HG02763 (cell line): ENCODE data around the gene MAP3K7.
A peak's percentile ranks its signal among the peaks of the same experiment; 100 is the strongest.
"Not testable (repeated sequence)": the region's sequence is repeated elsewhere in the genome, so short reads cannot be mapped to it uniquely, and the experiment has no call there.

Experiments used
- ATAC-seq: cut with Tn5 transposase; IDR thresholded peaks from one replicate; pipeline ENCODE4 v1.9.1; 2021; ENCODE audit warnings: mild to moderate bottlenecking, moderate library complexity; ENCODE audit not compliant: unreplicated experiment

MAP3K7 gene

DNA sequence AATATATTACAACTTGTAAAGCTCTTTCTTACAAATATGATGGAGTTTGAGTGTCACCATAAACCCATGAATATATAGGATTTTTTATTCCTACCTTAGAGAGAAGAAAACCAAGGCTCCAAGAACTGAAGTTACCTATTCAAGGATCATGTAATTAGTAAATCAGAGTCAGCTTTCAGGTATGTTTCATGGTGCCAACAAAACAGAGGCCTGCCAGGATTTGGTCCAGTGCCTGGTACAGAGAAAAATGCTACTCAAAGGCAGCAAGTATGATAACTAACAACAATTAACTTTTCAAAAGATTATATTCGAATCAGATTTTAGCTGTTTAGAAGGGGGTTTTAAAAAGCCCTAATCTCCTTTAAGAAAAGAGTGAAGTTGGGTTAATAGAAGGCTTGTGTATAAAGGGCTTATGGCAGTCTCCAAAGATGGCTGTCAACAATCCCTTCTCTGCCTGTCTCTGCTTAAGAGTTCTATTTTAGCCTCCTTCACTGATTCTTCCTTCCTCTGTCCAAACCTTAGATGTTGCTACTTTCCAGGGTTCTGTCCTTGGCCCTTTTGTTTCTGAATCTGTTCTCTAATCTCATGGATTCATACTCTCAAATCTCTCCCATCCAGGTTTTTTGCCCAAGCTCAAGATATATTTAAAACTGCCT lies 7.8 kb downstream of the MAP3K7 start:
- ATAC-seq: no peak

- no peak for ATAC-seq
These were observed 11.6 kb downstream of the MAP3K7 start for GRCh38 chr6:90575267-90575666.

DNA sequence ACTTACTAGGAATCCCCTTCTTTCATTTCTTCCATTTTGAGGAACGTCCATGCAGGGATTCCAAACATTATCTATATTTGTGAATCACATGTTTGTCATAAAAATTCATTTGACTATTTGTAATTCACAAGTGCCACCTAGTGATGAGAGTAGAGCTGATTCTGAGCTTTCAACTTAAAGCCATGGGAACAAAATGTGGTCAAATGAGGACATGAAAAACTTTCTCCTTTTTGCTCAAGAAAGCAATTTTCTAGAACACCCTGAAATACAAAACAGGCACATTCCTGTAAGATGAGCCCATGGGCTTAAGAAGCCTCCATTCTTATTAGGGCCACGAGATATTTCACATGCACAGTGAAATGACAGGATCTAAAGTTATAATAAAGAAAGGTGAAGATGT lies 12.3 kb downstream of the MAP3K7 start:
- no peak for ATAC-seq

- no peak for ATAC-seq
These were observed 13.2 kb downstream of the MAP3K7 start for GRCh38 chr6:90573624-90574023.

GRCh38 chr6:90572856-90573255 lies 14.0 kb downstream of the MAP3K7 start:
- no peak for ATAC-seq

- ATAC-seq: no peak
These were observed 17.6 kb downstream of the MAP3K7 start for GRCh38 chr6:90569223-90569622.

DNA sequence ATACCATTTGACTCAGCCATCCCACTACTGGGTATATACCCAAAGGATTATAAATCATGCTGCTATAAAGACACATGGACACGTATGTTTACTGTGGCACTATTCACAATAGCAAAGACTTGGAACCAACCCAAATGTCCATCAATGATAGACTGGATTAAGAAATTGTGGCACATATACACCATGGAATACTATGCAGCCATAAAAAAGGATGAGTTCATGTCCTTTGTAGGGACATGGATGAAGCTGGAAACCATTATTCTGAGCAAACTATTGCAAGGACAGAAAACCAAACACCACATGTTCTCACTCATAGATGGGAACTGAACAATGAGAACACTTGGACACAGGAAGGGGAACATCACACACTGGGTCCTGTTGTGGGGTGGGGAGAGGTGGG lies 19.2 kb downstream of the MAP3K7 start:
- ATAC-seq: not testable (repeated sequence)

DNA sequence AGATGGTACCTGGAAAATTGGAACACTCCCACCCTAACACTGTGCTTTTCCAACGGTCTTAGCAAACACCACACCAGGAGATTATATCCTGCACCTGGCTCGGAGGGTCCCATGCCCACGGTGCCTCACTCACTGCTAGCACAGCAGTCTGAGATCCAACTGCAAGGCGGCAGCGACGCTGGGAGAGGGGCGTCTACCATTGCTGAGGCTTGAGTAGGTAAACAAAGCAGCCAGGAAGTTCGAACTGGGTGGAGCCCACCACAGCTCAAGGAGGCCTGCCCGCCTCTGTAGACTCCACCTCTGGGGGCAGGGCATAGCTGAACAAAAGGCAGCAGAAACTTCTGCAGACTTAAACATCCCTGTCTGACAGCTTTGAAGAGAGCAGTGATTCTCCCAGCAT lies 24.5 kb downstream of the MAP3K7 start:
- not testable (repeated sequence) for ATAC-seq

DNA sequence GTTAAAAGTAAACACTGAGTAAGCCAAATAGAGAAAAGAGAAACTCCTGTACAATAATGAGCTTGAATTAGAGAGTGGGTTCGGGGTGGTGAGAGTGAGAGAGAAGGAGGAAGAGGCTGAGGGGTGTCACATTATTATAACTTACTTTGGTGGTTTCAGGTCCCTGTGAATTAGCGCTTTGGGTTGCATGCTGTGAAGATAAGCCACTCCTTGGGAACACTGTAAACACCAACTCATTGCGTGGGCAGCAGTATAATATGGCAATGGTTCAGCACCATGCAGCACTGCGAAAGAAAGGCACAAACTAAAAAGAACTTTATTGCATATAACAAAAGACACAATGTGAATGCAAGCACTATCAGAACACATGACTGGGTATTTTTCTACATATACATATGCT lies 26.9 kb downstream of the MAP3K7 start:
- ATAC-seq: no peak

- no peak for ATAC-seq
These were observed 29.9 kb downstream of the MAP3K7 start for GRCh38 chr6:90557006-90557405.

GRCh38 chr6:90547991-90548390 lies 38.9 kb downstream of the MAP3K7 start:
- ATAC-seq: no peak

DNA sequence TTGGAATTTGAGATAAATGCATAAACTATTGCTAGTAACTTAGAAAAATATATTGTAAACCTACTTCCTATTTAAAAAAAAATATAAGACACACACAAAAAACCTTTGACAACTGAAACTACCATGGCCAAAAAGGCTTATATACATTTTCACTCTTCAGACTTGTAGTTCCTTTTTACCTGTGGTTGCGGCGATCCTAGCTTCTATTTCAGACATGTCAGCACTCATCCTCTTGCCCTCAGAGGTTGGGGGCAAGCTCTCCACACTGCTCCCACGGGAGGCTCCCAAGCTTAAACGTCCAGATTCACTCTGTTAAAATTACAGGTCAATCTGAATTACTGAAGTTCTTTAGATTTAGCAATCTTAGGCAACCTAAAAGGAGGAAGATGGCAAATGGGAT lies 39.8 kb downstream of the MAP3K7 start:
- ATAC-seq: no peak

DNA sequence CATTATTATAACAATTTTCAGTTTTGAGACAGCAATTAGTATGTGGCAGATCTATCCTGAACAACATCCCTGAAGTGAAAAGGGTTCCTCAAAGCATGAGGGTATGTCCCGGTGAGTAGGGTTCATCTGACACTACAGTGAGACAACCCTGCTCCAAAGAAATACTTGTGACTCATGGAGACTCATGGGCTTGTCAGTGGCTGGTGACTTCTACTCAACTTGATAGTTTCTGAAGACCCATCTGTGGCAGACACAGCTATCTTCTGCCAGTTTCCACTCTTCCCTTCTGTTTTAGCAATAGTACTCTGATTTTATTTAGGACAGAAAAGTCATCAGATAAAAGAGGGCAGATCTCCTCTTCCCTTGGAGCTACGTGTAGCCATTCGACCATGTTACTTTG lies 41.4 kb downstream of the MAP3K7 start:
- ATAC-seq: no peak

GRCh38 chr6:90544741-90545140 lies 42.1 kb downstream of the MAP3K7 start:
- ATAC-seq: no peak

GRCh38 chr6:90544081-90544480 lies 42.8 kb downstream of the MAP3K7 start:
- no peak for ATAC-seq

DNA sequence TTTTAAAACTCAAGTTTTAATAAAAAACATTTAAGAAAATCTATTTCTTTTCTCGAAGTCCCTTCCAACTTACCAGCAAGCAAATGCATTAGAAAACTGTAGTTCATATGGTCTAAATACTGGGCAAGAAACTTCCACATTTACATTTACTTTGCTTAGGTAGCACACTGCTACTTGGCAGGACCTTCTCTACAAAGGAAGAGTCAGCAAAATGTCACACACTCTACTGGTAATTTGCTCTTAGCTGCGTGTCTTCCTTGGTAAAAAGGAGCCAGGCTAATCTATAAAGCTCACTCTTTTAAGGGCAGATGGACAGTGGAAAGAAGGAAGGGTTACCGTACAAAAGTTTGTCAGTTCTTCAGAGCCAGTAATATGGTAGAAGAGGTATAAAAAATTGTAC lies 45.7 kb downstream of the MAP3K7 start:
- no peak for ATAC-seq

- ATAC-seq: no peak
These were observed 48.4 kb downstream of the MAP3K7 start for GRCh38 chr6:90538278-90539046.

DNA sequence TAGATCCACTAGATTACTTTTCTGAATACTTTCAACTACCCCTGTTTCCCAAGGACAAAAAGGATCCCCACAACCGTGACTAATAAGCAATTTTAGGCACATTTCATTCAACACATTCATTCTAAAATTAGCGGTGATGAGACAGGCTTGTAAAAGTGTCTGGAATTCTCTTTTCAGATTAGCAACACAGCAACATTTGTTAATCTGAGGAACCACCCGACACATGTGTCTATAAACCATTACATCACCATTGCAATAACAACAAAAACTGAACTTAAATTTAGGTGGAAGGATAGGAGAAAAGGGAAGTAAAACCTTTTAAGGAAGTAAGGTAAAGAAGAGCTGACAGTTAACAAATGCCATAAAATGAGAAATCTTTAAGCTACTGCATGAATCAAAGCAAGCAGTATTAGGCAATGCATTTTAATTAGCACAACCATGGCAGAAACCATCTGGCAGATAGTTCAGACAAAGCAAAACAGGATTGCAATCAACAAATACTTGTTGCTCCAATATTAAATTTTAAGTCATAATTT lies 49.1 kb downstream of the MAP3K7 start:
- peak; percentile 45 for ATAC-seq

GRCh38 chr6:90537027-90537426 lies 49.8 kb downstream of the MAP3K7 start:
- ATAC-seq: no peak

GRCh38 chr6:90536520-90536919 lies 50.4 kb downstream of the MAP3K7 start:
- no peak for ATAC-seq

GRCh38 chr6:90534337-90535025 lies 52.4 kb downstream of the MAP3K7 start:
- no peak for ATAC-seq
